ENCODE results near the gene PHF21B. TPM values are rescaled to one million over a fixed set of nuclear protein-coding genes. Genes with fewer than 3 reads are reported as not detected.

The PHF21B gene
- total RNA-seq, 1 experiment from 2014 or later: 4.5 TPM

DNA sequence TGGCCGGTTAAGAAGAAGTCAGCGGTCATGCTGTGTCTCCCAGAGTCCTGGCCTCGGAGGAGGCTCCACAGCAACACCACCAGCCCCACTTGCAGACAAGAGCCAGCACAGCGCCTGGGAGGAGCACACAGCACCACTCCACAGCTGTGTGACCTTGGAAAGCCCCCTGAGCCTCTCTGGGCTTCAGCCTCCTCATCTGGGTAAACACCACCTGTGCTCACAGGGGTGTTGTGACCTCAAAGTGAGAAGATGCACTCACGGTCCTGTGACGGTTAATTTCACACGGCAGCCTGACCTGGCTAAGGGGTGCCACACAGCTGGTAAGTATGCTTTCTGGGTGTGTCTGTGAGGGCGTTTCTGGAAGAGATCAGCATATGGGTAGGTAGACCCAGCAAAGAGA is 54.7 kb downstream of the PHF21B start:
- POLR2A ChIA-PET: no interaction called here
- in situ Hi-C loops (cut with HindIII; ENCODE audit: low pct_unique_long_range_greater_than_20kb, low sequenced_read_pairs): no loop called here
- H3K4me1 ChIP-seq (ENCODE audit: control insufficient read depth, insufficient read depth, low read length): no peaks in the 10 kb centered on the region

DNA sequence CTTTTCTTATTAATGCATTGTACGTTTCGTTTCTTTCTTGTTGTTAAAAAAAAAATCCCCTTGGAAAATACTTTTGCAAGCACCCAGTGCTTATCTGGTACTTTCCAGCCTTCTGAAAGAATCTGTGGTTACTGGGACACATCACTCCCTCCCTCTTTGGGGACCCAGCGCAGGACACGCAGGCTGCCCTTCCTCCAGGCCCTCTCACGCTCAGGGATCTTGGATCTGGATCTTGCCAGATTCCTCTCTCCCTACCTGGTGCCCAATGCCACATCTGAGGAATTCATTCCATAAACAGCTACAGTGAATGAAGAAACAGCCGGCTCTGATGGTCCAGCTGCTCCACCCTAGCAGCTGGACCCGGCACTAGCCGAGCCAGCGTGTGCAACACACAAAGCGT is 55.7 kb downstream of the PHF21B start:
- ChIA-PET CTCF (no interaction called here), POLR2A (no interaction called here)
- BruUV-seq (replicated peaks): no TSS peak
- H3K4me1 ChIP-seq (ENCODE audit: control insufficient read depth, insufficient read depth, low read length): no peaks in the 10 kb centered on the region
- intact Hi-C loops (cut with micrococcal nuclease; ENCODE audit: unreplicated experiment) (no loop called here), in situ Hi-C loops (cut with HindIII; ENCODE audit: low pct_unique_long_range_greater_than_20kb, low sequenced_read_pairs) (no loop called here)
- H3K36me3 ChIP-seq (ENCODE audit: control insufficient read depth, insufficient read depth, low read length): no peaks in the 10 kb centered on the region
- H3K27ac ChIP-seq (ENCODE audit: low read length): no peak overlapping the region
- no peaks in the 10 kb centered on the region for H3K27me3 ChIP-seq (ENCODE audit: control insufficient read depth, insufficient read depth, low read length)
- H3K4me3 ChIP-seq (ENCODE audit: low read depth in 2 of 2, low read length in 2 of 2): no peak overlapping the region
- ATAC-seq (no peak), DNase-seq (ENCODE audit: low read depth, low spot score) (no peak)
- no peaks in the 10 kb centered on the region for H3K9me3 ChIP-seq (ENCODE audit: control insufficient read depth, insufficient read depth, low read depth, low read length)
- TF ChIP-seq TCF7L2 (IDR thresholded peaks at IDR 0.05; ENCODE audit: low read depth, low read length) (no peak), SIN3A (IDR thresholded peaks at IDR 0.05; ENCODE audit: borderline replicate concordance, insufficient read depth, low read depth, low read length) (no peak)

More for the DNA sequence above, 54.7 kb downstream of the PHF21B start:
- intact Hi-C loops (cut with micrococcal nuclease; ENCODE audit: unreplicated experiment): no loop called here
- H3K36me3 ChIP-seq (ENCODE audit: control insufficient read depth, insufficient read depth, low read length): no peaks in the 10 kb centered on the region
- no peak overlapping the region for H3K27ac ChIP-seq (ENCODE audit: low read length)
- TF ChIP-seq, protein P1, sequence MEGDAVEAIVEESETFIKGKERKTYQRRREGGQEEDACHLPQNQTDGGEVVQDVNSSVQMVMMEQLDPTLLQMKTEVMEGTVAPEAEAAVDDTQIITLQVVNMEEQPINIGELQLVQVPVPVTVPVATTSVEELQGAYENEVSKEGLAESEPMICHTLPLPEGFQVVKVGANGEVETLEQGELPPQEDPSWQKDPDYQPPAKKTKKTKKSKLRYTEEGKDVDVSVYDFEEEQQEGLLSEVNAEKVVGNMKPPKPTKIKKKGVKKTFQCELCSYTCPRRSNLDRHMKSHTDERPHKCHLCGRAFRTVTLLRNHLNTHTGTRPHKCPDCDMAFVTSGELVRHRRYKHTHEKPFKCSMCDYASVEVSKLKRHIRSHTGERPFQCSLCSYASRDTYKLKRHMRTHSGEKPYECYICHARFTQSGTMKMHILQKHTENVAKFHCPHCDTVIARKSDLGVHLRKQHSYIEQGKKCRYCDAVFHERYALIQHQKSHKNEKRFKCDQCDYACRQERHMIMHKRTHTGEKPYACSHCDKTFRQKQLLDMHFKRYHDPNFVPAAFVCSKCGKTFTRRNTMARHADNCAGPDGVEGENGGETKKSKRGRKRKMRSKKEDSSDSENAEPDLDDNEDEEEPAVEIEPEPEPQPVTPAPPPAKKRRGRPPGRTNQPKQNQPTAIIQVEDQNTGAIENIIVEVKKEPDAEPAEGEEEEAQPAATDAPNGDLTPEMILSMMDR (IDR thresholded peaks at IDR 0.05): no peak
- TF ChIP-seq TCF7L2 (IDR thresholded peaks at IDR 0.05; ENCODE audit: low read depth, low read length): no peak
- no peak for TF ChIP-seq POLR2AphosphoS5 (IDR thresholded peaks at IDR 0.05; ENCODE audit: low read depth, low read length)
- H3K9me3 ChIP-seq (ENCODE audit: control insufficient read depth, insufficient read depth, low read depth, low read length): no peaks in the 10 kb centered on the region
- CTCF ChIA-PET: no interaction called here
- DNase-seq (ENCODE audit: low read depth, low spot score): no peak
- H3K27me3 ChIP-seq (ENCODE audit: control insufficient read depth, insufficient read depth, low read length): no peaks in the 10 kb centered on the region
- no peak overlapping the region for H3K4me3 ChIP-seq (ENCODE audit: low read depth in 2 of 2, low read length in 2 of 2)
- ATAC-seq: no peak
- no TSS peak for BruUV-seq (replicated peaks)

DNA sequence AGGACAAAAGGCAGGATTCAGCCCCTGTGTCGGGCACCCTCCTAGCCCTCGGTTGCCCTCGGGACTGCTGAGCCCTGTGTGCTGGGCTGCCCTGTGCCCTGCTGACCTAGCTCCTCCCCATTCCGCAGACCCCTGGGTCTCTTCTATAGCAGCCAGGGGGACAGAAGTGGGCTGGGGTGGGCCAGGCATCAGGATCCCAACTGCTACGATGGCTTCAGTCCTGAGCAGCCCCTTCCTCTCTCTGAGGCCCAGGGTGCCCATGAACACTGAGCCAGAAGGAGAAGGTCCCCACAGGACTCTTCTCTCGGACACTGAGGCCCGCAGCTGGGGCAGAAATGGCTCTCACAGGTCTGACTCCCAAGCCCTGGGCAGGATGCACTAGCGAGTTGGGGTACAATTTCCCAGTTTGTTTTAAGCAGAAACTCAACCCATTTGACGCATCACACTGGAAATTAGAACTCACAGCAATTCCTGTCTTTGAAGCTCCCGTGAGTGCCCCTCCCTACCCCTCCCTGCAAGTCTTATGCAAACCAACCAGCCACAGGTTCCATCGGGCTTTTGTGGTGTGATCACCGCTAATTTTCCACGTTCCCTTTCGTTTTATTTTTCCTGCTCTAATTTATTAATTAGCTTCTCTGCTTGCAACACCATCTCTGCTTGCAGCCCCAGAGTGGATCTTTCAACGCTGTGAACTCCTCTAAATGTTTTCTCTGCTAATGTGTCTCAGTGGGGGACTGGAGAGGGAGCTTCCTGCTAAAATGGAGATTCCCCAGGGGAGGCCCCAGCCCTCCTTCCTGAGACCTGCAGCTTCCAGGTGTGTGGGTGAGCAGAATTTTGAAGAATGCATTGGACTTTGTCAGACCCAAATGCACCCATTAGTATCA is 56.7 kb downstream of the PHF21B start:
- ATAC-seq (no peak), DNase-seq (ENCODE audit: low read depth, low spot score) (no peak)
- intact Hi-C loops (cut with micrococcal nuclease; ENCODE audit: unreplicated experiment) (no loop called here), in situ Hi-C loops (cut with HindIII; ENCODE audit: low pct_unique_long_range_greater_than_20kb, low sequenced_read_pairs) (no loop called here)
- no peak overlapping the region for H3K4me3 ChIP-seq (ENCODE audit: low read depth in 2 of 2, low read length in 2 of 2)
- no peaks in the 10 kb centered on the region for H3K4me1 ChIP-seq (ENCODE audit: control insufficient read depth, insufficient read depth, low read length)
- no TSS peak for BruUV-seq (replicated peaks)
- TF ChIP-seq SIN3A (IDR thresholded peaks at IDR 0.05; ENCODE audit: borderline replicate concordance, insufficient read depth, low read depth, low read length) (no peak), POLR2AphosphoS5 (IDR thresholded peaks at IDR 0.05; ENCODE audit: low read depth, low read length) (no peak)
- H3K27ac ChIP-seq (ENCODE audit: low read length): no peak overlapping the region
- POLR2A ChIA-PET: interaction anchor here (0.6 kb wide), 1 partner anchor 82 kb away, joined by 10 read pairs; no protein-coding TSS in a partner anchor
- CTCF ChIA-PET: no interaction called here
- H3K9me3 ChIP-seq (ENCODE audit: control insufficient read depth, insufficient read depth, low read depth, low read length): no peaks in the 10 kb centered on the region
- no peaks in the 10 kb centered on the region for H3K27me3 ChIP-seq (ENCODE audit: control insufficient read depth, insufficient read depth, low read length)
- no peaks in the 10 kb centered on the region for H3K36me3 ChIP-seq (ENCODE audit: control insufficient read depth, insufficient read depth, low read length)

DNA sequence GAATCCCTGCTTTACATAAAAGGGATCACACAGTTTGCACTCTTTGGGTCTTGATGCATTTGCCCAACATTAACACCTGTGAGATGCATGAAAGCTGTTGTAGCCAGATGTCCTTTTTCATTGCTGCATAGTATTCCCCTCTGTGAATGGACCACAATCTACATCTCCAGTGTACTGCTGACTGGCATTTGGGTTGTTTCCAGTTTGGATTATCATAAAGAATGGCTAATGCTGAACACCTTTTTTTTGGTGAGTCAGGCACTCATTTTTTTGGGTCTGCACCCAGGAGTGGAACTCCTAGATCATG is 58.3 kb downstream of the PHF21B start:
- no peak overlapping the region for H3K4me3 ChIP-seq (ENCODE audit: low read depth in 2 of 2, low read length in 2 of 2)
- no peaks in the 10 kb centered on the region for H3K36me3 ChIP-seq (ENCODE audit: control insufficient read depth, insufficient read depth, low read length)
- intact Hi-C loops (cut with micrococcal nuclease; ENCODE audit: unreplicated experiment): no loop called here
- ATAC-seq (no peak), DNase-seq (ENCODE audit: low read depth, low spot score) (no peak)
- ChIA-PET CTCF (no interaction called here), POLR2A (no interaction called here)
- no peaks in the 10 kb centered on the region for H3K4me1 ChIP-seq (ENCODE audit: control insufficient read depth, insufficient read depth, low read length)
- no peaks in the 10 kb centered on the region for H3K9me3 ChIP-seq (ENCODE audit: control insufficient read depth, insufficient read depth, low read depth, low read length)
- H3K27me3 ChIP-seq (ENCODE audit: control insufficient read depth, insufficient read depth, low read length): no peaks in the 10 kb centered on the region
- no peak for TF ChIP-seq TCF7L2 (IDR thresholded peaks at IDR 0.05; ENCODE audit: low read depth, low read length)
- TF ChIP-seq, protein P1 (IDR thresholded peaks at IDR 0.05): no peak
- H3K27ac ChIP-seq (ENCODE audit: low read length): no peak overlapping the region
- in situ Hi-C loops (cut with HindIII; ENCODE audit: low pct_unique_long_range_greater_than_20kb, low sequenced_read_pairs): no loop called here
- BruUV-seq (replicated peaks): no TSS peak
